CD4-positive, alpha-beta T cell (primary cell): Measurements from ENCODE around the gene ARFRP1. TPM values are rescaled to one million over a fixed set of nuclear protein-coding genes. Genes with fewer than 3 reads are reported as not detected.

Source experiments
- ATAC-seq: fragments of 200-7000 bp; cut with Tn5 transposase; one replicate; pipeline ENCODE4 v1.10.0; 2022; ENCODE audit warnings: mild to moderate bottlenecking; ENCODE audit not compliant: poor library complexity
- CTCF ChIA-PET: fragments of 350-600 bp; sonication (Branson Sonifier 250); formaldehyde crosslinking; loops from one replicate; lab custom pipeline; 2021; ENCODE audit warnings: antibody characterized with exemption, inconsistent platforms; lab: Charles Lee
- POLR2A ChIA-PET: fragments of 350-600 bp; sonication (Branson Sonifier 250); formaldehyde crosslinking; loops from one replicate; lab custom pipeline; 2021; ENCODE audit warnings: antibody characterized with exemption, inconsistent platforms; lab: Charles Lee
- DNase-seq, 14 experiments: peaks; one replicate each; pipeline ENCODE4 v3.0.0-alpha.2; 2013 to 2020; ENCODE audit warnings: mixed read lengths in 2 of 14
- H3K27ac ChIP-seq, 2 donors: one replicate each; pipeline versions ENCODE4 v1.5.1 to v1.7.0; 2013; ENCODE audit warnings: low read length in 2 of 2, low read depth in 1 of 2, mild to moderate bottlenecking in 1 of 2
- H3K27me3 ChIP-seq, 2 experiments: 1 replicate in 1 of 2; 2 replicates in 1 of 2; pipeline versions ENCODE4 v1.6.1 to v1.7.0; 2013; ENCODE audit warnings: low read length in 2 of 2, control low read depth in 1 of 2, mild to moderate bottlenecking in 1 of 2, moderate library complexity in 1 of 2; ENCODE audit not compliant: insufficient read depth in 2 of 2, control insufficient read depth in 1 of 2
- H3K36me3 ChIP-seq: one replicate; pipeline ENCODE4 v1.6.1; 2013; ENCODE audit warnings: low read length, control low read depth; ENCODE audit not compliant: insufficient read depth
- H3K4me1 ChIP-seq: one replicate; pipeline ENCODE4 v1.6.1; 2013; ENCODE audit warnings: low read length, control low read depth; ENCODE audit not compliant: insufficient read depth
- H3K4me3 ChIP-seq: one replicate; pipeline ENCODE4 v1.5.1; 2013; ENCODE audit warnings: mild to moderate bottlenecking, low read length, moderate library complexity
- H3K9me3 ChIP-seq, 2 experiments: 1 replicate in 1 of 2; 2 replicates in 1 of 2; pipeline versions ENCODE4 v1.6.1 to v1.7.0; 2013; ENCODE audit warnings: low read length in 2 of 2, mild to moderate bottlenecking in 2 of 2, control low read depth in 1 of 2, moderate library complexity in 1 of 2; ENCODE audit not compliant: control insufficient read depth in 1 of 2, insufficient read depth in 1 of 2
- H3K27ac Mint-ChIP-seq: one replicate; pipeline ENCODE4 v1.8.0; 2020; ENCODE audit warnings: mixed read lengths
- H3K27me3 Mint-ChIP-seq: one replicate; pipeline ENCODE4 v1.8.0; 2021; ENCODE audit warnings: mixed read lengths
- H3K36me3 Mint-ChIP-seq: one replicate; pipeline ENCODE4 v1.8.0; 2021; ENCODE audit warnings: low read depth, mixed read lengths
- H3K4me1 Mint-ChIP-seq: one replicate; pipeline ENCODE4 v1.8.0; 2021; ENCODE audit warnings: low read depth, mixed read lengths
- H3K4me3 Mint-ChIP-seq: one replicate; pipeline ENCODE4 v1.8.0; 2020; ENCODE audit warnings: mild to moderate bottlenecking, mixed read lengths
- H3K9me3 Mint-ChIP-seq: one replicate; pipeline ENCODE4 v1.8.0; 2020; ENCODE audit warnings: mixed read lengths
- intact Hi-C, 2 experiments: fragments of 100-400 bp; cut with DNase I in 1 of 2; cut with micrococcal nuclease in 1 of 2; formaldehyde crosslinking; loops; one replicate each; pipeline versions ENCODE4 v1.15.1 to v1.9.0; 2023 to 2025; cut with DNase I, micrococcal nuclease
- total RNA-seq, 174 experiments: library from RNA in 2 of 174; stranded (reverse) in 2 of 174; gene quantifications; one replicate each; pipeline ENCODE4 v1.2.3 and lab custom pipeline; 2021 to 2026
- TF ChIP-seq, protein P1 (sequence below): fragments of 200-600 bp; IDR thresholded peaks from one replicate; pipeline ENCODE4 v1.8.0; 2022; ENCODE audit warnings: antibody characterized with exemption, mild to moderate bottlenecking

Gene ARFRP1
- total RNA-seq, 2 experiments from 2014 or later = 34.5 to 35.7 TPM

GRCh38 chr20:63693733-63694583 lies 13.8 kb downstream of the ARFRP1 start:
- TF ChIP-seq, protein P1, sequence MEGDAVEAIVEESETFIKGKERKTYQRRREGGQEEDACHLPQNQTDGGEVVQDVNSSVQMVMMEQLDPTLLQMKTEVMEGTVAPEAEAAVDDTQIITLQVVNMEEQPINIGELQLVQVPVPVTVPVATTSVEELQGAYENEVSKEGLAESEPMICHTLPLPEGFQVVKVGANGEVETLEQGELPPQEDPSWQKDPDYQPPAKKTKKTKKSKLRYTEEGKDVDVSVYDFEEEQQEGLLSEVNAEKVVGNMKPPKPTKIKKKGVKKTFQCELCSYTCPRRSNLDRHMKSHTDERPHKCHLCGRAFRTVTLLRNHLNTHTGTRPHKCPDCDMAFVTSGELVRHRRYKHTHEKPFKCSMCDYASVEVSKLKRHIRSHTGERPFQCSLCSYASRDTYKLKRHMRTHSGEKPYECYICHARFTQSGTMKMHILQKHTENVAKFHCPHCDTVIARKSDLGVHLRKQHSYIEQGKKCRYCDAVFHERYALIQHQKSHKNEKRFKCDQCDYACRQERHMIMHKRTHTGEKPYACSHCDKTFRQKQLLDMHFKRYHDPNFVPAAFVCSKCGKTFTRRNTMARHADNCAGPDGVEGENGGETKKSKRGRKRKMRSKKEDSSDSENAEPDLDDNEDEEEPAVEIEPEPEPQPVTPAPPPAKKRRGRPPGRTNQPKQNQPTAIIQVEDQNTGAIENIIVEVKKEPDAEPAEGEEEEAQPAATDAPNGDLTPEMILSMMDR = no peak
- Mint-ChIP-seq H3K27me3 (no peaks in the 10 kb centered on the region), H3K27ac (no peak overlapping the region), H3K4me3 (no peak overlapping the region), H3K4me1 (peaks cover 4% of the 10 kb centered on the region), H3K9me3 (no peaks in the 10 kb centered on the region), H3K36me3 (peaks cover 4% of the 10 kb centered on the region)
- intact Hi-C loops = no loop called here
- Histone ChIP-seq H3K4me3 (no peak overlapping the region), H3K4me1 (peaks cover 45% of the 10 kb centered on the region), H3K27ac (no peak overlapping the region), H3K27me3 (no peaks in the 10 kb centered on the region), H3K9me3 (peaks cover 0 to 14% of the 10 kb centered on the region in 2 experiments), H3K36me3 (no peaks in the 10 kb centered on the region)
- DNase-seq = peak in 1 of 14 experiments; percentile 24
- POLR2A ChIA-PET = no interaction called here
- ATAC-seq = no peak
- CTCF ChIA-PET = no interaction called here

DNA sequence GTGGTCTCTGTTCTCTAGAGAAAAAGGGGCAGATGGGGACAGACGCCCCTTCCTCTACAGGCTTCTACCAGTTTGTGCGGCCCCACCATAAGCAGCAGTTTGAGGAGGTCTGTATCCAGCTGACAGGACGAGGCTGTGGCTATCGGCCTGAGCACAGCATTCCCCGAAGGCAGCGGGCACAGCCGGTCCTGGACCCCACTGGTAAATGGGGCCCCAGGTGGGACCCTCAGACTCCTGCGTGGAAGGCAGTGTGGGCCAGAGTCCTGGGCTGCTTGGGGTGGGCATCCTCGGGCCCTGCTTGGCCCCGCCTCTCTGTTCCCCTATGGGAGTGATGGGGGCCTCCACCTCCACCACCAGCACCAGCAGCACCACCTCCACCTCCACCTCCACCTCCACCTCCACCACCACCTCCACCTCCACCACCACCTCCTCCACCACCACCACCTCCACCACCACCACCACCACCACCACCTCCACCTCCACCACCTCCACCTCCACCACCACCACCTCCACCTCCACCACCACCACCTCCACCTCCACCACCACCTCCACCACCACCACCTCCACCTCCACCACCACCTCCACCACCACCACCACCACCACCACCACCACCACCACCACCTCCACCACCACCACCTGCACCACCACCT lies 14.6 kb downstream of the ARFRP1 start:
- POLR2A ChIA-PET = no interaction called here
- H3K36me3 Mint-ChIP-seq = peaks cover 4% of the 10 kb centered on the region
- no peaks in the 10 kb centered on the region for H3K36me3 ChIP-seq
- H3K27ac Mint-ChIP-seq = no peak overlapping the region
- intact Hi-C loops = no loop called here
- H3K9me3 Mint-ChIP-seq = no peaks in the 10 kb centered on the region
- peak in 1 of 14 experiments; percentile 20 for DNase-seq
- no peak overlapping the region for H3K4me3 ChIP-seq
- no peak overlapping the region for H3K27ac ChIP-seq
- H3K4me1 Mint-ChIP-seq = peaks cover 4% of the 10 kb centered on the region
- peaks cover 39% of the 10 kb centered on the region for H3K4me1 ChIP-seq
- no peak for ATAC-seq
- H3K9me3 ChIP-seq = peaks cover 0 to 14% of the 10 kb centered on the region in 2 experiments
- CTCF ChIA-PET = no interaction called here
- TF ChIP-seq, protein P1 = no peak
- H3K4me3 Mint-ChIP-seq = no peak overlapping the region
- no peaks in the 10 kb centered on the region for H3K27me3 ChIP-seq
- no peaks in the 10 kb centered on the region for H3K27me3 Mint-ChIP-seq

DNA sequence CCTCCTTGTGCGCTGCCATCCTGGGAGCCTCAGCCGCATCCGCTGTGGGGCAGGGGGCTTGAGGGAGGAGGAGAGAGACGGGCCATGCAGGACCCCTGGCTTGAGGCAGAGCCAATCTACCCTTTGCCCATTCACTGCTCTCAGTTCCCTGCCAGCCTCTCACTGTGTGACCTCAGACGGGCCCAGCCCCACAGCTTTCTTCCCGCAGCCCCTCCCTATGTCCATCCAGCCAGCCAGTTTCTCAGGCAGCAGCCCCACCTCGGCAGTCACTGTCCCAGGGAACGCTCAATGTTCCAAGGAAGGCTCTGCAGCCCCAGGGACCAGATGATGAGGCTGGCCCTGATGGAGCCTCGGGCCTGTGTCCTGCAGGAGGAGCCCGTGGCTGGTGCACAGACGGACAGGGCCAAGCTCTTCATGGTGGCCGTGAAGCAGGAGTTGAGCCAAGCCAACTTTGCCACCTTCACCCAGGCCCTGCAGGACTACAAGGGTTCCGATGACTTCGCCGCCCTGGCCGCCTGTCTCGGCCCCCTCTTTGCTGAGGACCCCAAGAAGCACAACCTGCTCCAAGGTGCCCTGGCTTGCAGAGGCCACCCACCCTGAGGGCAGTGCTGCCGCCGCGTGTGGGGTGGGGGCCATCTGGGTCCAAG lies 15.2 kb downstream of the ARFRP1 start:
- peaks cover 4% of the 10 kb centered on the region for H3K36me3 Mint-ChIP-seq
- ATAC-seq = no peak
- no peak overlapping the region for H3K27ac ChIP-seq
- no peak overlapping the region for H3K4me3 Mint-ChIP-seq
- no peak overlapping the region for H3K4me3 ChIP-seq
- peaks cover 4% of the 10 kb centered on the region for H3K4me1 Mint-ChIP-seq
- H3K9me3 Mint-ChIP-seq = no peaks in the 10 kb centered on the region
- intact Hi-C loops = no loop called here
- H3K4me1 ChIP-seq = peaks cover 40% of the 10 kb centered on the region
- H3K36me3 ChIP-seq = no peaks in the 10 kb centered on the region
- DNase-seq = peak in 2 of 14 experiments; percentile 1 to 25
- H3K27me3 Mint-ChIP-seq = no peaks in the 10 kb centered on the region
- ChIA-PET CTCF (no interaction called here), POLR2A (no interaction called here)
- no peak overlapping the region for H3K27ac Mint-ChIP-seq
- TF ChIP-seq, protein P1 = no peak
- H3K27me3 ChIP-seq = no peaks in the 10 kb centered on the region
- peaks cover 0 to 14% of the 10 kb centered on the region in 2 experiments for H3K9me3 ChIP-seq
